OCI-LY1 (cell line): Measurements from ENCODE around the gene CHKA.

Experiments
- H2AFZ ChIP-seq: fragments of 200-600 bp; sonication (generic), shearing (Covaris generic); 2 replicates; pipeline ENCODE4 v1.6.0; 2014; ENCODE audit warnings: antibody characterized with exemption, mild to moderate bottlenecking, low read length
- H3F3A ChIP-seq: fragments of 200-600 bp; sonication (generic), shearing (Covaris generic); 2 replicates; pipeline ENCODE4 v1.6.0; 2014; ENCODE audit warnings: mild to moderate bottlenecking, antibody characterized with exemption, low read length, moderate library complexity; ENCODE audit not compliant: insufficient read depth
- H3K27ac ChIP-seq: fragments of 200-600 bp; sonication (generic); 2 replicates; pipeline ENCODE4 v1.5.1; 2014; ENCODE audit warnings: low read length, mixed run types, mild to moderate bottlenecking, low read depth; ENCODE audit not compliant: poor library complexity, severe bottlenecking
- H3K27me3 ChIP-seq: fragments of 200-600 bp; sonication (generic); 2 replicates; pipeline ENCODE4 v1.6.0; 2014; ENCODE audit warnings: antibody characterized with exemption, mild to moderate bottlenecking, low read length, moderate library complexity; ENCODE audit not compliant: insufficient read depth
- H3K36me3 ChIP-seq: fragments of 200-600 bp; sonication (generic); 2 replicates; pipeline ENCODE4 v1.6.1; 2014; ENCODE audit warnings: mild to moderate bottlenecking, antibody characterized with exemption, low read length, moderate library complexity, mixed read lengths; ENCODE audit not compliant: insufficient read depth
- H3K4me1 ChIP-seq: fragments of 200-600 bp; sonication (generic); 2 replicates; pipeline ENCODE4 v1.5.1; 2014; ENCODE audit warnings: mild to moderate bottlenecking, low read length, moderate library complexity; ENCODE audit not compliant: insufficient read depth, severe bottlenecking
- H3K4me2 ChIP-seq: fragments of 200-600 bp; sonication (generic), shearing (Covaris generic); 2 replicates; pipeline ENCODE4 v1.6.1; 2014; ENCODE audit warnings: low read length
- H3K4me3 ChIP-seq: fragments of 200-600 bp; sonication (generic); 2 replicates; pipeline ENCODE4 v1.5.1; 2014; ENCODE audit warnings: low read length, low read depth, mild to moderate bottlenecking, mixed read lengths; ENCODE audit not compliant: poor library complexity, severe bottlenecking
- H3K79me2 ChIP-seq: fragments of 200-600 bp; shearing (Covaris generic); 2 replicates; pipeline ENCODE4 v1.6.1; 2016; ENCODE audit warnings: mixed run types, low read length, mixed read lengths; ENCODE audit not compliant: insufficient read depth
- H3K9ac ChIP-seq: fragments of 200-600 bp; sonication (generic), shearing (Covaris generic); 2 replicates; pipeline ENCODE4 v1.6.1; 2014; ENCODE audit warnings: mild to moderate bottlenecking, low read length, mixed read lengths
- H3K9me2 ChIP-seq: fragments of 200-600 bp; sonication (generic), shearing (Covaris generic); 2 replicates; pipeline ENCODE4 v1.6.1; 2014; ENCODE audit warnings: low read depth, mild to moderate bottlenecking, low read length, mixed read lengths
- H3K9me3 ChIP-seq: fragments of 200-600 bp; shearing (Covaris generic); 2 replicates; pipeline ENCODE4 v1.6.1; 2014; ENCODE audit warnings: low read length, mixed read lengths
- H4K20me1 ChIP-seq: fragments of 200-600 bp; sonication (generic), shearing (Covaris generic); 2 replicates; pipeline ENCODE4 v1.6.0; 2016; ENCODE audit warnings: mild to moderate bottlenecking, low read length; ENCODE audit not compliant: insufficient read depth
- EZH2 ChIP-seq: fragments of 200-600 bp; sonication (generic), shearing (Covaris generic); IDR thresholded peaks from 2 replicates; pipeline ENCODE4 v1.8.0; 2017; ENCODE audit warnings: borderline replicate concordance, mixed run types, mild to moderate bottlenecking, antibody characterized with exemption, low read length, moderate library complexity, mixed read lengths
- TF ChIP-seq, protein P1 (sequence below): fragments of 200-600 bp; sonication (generic), shearing (Covaris generic); IDR thresholded peaks from 2 replicates; pipeline ENCODE4 v1.5.1; 2017; ENCODE audit warnings: mild to moderate bottlenecking, antibody characterized with exemption, low read length, moderate library complexity, mixed read lengths

The CHKA gene

DNA sequence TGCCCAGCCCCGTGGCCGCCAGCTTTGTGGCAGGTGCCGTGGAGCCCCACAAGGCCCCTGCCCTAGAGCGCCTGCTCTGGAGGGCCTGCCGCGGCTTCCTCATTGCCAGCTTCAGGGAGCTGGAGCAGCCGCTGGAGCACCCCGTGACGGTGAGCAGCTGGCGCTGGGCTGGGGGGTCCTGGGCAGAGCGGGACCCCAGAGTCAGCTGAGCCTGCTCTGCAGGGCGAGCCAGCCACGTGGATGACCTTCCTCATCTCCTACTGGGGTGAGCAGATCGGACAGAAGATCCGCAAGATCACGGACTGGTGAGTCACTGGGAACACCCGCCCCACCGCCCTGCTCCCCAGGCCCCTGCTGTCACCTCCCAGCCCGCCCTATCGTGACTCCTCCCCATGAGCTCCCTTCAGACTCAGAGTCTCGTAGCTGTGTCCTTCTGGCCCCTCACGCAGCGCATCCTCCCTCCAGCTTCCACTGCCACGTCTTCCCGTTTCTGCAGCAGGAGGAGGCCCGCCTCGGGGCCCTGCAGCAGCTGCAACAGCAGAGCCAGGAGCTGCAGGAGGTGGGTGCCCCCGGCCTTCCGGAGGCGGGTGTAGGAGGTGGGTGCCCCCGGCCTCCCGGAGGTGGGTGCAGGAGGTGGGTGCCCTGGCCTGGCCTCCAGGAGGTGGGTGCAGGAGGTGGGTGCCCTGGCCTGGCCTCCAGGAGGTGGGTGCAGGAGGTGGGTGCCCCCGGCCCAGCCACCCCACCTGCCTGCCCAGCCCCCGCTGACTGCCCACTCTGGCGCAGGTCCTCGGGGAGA, 77.6 kb downstream of the CHKA start:
- Histone ChIP-seq H3K27me3 (no peaks in the 10 kb centered on the region), H3K9me2 (no peaks in the 10 kb centered on the region), H4K20me1 (no peaks in the 10 kb centered on the region), H3K4me3 (no peak overlapping the region), H3K9ac (no peak overlapping the region), H3K4me1 (peaks cover 41% of the 10 kb centered on the region), H2AFZ (no peak overlapping the region), H3K79me2 (no peaks in the 10 kb centered on the region), H3K9me3 (no peaks in the 10 kb centered on the region), H3F3A (no peaks in the 10 kb centered on the region), H3K4me2 (no peak overlapping the region; the same call in 1 of the 2 replicates), H3K27ac (no peak overlapping the region), H3K36me3 (peaks cover 46% of the 10 kb centered on the region)
- TF ChIP-seq, protein P1, sequence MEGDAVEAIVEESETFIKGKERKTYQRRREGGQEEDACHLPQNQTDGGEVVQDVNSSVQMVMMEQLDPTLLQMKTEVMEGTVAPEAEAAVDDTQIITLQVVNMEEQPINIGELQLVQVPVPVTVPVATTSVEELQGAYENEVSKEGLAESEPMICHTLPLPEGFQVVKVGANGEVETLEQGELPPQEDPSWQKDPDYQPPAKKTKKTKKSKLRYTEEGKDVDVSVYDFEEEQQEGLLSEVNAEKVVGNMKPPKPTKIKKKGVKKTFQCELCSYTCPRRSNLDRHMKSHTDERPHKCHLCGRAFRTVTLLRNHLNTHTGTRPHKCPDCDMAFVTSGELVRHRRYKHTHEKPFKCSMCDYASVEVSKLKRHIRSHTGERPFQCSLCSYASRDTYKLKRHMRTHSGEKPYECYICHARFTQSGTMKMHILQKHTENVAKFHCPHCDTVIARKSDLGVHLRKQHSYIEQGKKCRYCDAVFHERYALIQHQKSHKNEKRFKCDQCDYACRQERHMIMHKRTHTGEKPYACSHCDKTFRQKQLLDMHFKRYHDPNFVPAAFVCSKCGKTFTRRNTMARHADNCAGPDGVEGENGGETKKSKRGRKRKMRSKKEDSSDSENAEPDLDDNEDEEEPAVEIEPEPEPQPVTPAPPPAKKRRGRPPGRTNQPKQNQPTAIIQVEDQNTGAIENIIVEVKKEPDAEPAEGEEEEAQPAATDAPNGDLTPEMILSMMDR, result no peak
- TF ChIP-seq EZH2, result no peak

DNA sequence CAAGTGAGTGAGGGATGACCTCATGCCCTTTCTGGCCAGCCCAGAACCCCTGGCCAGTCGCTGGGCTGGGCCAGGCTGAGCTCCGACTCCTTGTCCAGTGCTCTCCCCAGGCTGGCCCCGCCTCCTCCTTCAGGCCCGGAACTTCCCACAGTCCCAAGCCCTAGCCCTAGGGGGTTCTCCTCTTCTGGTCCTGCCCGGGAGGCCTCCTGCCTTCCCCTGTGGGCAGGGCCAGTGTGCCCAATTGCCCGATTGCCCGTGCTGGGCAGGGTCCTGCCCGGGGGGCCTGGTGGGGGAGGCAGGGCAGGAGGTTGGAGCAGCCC, 78.2 kb downstream of the CHKA start:
- peaks cover 43% of the 10 kb centered on the region for H3K36me3 ChIP-seq
- no peak for TF ChIP-seq EZH2
- TF ChIP-seq, protein P1, result no peak
- no peak overlapping the region for H3K27ac ChIP-seq
- no peaks in the 10 kb centered on the region for H3K27me3 ChIP-seq
- no peak overlapping the region for H3K9ac ChIP-seq
- no peak overlapping the region; the same call in 1 of the 2 replicates for H3K4me2 ChIP-seq
- H3K9me3 ChIP-seq, result no peaks in the 10 kb centered on the region
- no peaks in the 10 kb centered on the region for H3F3A ChIP-seq
- no peak overlapping the region for H3K4me3 ChIP-seq
- no peaks in the 10 kb centered on the region for H4K20me1 ChIP-seq
- H3K79me2 ChIP-seq, result no peaks in the 10 kb centered on the region
- H2AFZ ChIP-seq, result no peak overlapping the region
- no peaks in the 10 kb centered on the region for H3K9me2 ChIP-seq
- peaks cover 47% of the 10 kb centered on the region for H3K4me1 ChIP-seq

DNA sequence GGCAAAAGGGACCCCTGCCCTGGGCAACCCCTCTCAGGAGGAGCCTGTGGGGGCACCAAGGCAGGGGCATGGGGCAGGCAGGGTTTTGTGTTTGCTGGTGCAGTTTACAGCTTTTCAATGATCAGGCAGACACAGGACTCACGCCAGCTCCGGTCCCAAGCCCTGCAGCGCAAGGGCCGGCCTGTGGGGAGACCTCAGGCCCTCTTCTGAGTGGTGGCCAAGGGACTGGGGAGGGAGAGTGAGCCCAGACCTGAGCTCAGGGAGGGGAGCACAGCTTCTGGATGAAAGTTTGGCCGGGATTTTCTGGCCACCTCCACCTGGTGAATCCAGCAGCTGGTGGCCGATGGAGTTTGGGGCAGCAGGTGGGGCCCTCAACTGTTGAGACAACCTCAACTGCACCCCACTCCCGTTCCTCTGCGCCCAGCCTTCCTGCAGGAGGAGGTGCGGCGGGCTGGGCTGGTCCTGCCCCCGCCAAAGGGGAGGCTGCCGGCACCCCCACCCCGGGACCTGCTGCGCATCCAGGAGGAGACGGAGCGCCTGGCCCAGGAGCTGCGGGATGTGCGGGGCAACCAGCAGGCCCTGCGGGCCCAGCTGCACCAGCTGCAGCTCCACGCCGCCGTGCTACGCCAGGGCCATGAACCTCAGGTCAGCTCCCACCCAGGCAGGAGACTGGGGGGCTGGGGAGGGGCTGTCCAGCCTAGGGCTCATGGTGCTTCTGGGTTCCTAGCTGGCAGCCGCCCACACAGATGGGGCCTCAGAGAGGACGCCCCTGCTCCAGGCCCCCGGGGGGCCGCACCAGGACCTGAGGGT, 78.8 kb downstream of the CHKA start:
- Histone ChIP-seq H3K36me3 (peaks cover 38% of the 10 kb centered on the region), H3F3A (no peaks in the 10 kb centered on the region), H3K9me3 (no peaks in the 10 kb centered on the region), H3K4me1 (peaks cover 47% of the 10 kb centered on the region), H3K9me2 (no peaks in the 10 kb centered on the region), H4K20me1 (no peaks in the 10 kb centered on the region), H3K9ac (no peak overlapping the region), H3K79me2 (no peaks in the 10 kb centered on the region), H2AFZ (no peak overlapping the region), H3K27me3 (no peaks in the 10 kb centered on the region), H3K4me3 (no peak overlapping the region), H3K4me2 (no peak overlapping the region; the same call in 1 of the 2 replicates), H3K27ac (peak overlapping the region; percentile 76)
- TF ChIP-seq, protein P1, result no peak
- TF ChIP-seq EZH2, result no peak
